GM18499 (cell line): ENCODE measurements around the gene TXK.

Experiments
- ATAC-seq: cut with Tn5 transposase; IDR thresholded peaks from one replicate; pipeline ENCODE4 v1.9.1; 2021; ENCODE audit warnings: moderate number of reproducible peaks; ENCODE audit not compliant: insufficient read depth, unreplicated experiment

The TXK gene

GRCh38 chr4:48108309-48109073, 25.6 kb downstream of the TXK start:
- ATAC-seq, result no peak

DNA sequence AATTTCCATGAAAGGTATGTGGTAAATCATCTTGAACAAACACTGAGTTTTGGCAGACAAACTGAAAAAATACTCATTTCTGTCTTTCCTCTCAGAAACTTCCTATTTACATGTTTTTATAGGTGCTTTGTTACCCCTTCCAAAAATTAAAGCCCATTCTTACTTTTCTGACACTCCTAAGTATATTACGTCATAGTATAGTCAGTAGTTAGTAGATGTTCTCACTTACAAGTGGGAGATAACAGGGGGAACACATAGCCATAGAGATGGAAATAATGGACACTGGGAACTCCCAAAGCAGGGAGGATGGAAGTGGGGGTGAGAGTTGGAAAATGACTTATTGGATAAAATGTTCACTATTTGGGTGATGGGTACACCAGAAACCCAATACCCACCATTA, 28.8 kb downstream of the TXK start:
- no peak for ATAC-seq

DNA sequence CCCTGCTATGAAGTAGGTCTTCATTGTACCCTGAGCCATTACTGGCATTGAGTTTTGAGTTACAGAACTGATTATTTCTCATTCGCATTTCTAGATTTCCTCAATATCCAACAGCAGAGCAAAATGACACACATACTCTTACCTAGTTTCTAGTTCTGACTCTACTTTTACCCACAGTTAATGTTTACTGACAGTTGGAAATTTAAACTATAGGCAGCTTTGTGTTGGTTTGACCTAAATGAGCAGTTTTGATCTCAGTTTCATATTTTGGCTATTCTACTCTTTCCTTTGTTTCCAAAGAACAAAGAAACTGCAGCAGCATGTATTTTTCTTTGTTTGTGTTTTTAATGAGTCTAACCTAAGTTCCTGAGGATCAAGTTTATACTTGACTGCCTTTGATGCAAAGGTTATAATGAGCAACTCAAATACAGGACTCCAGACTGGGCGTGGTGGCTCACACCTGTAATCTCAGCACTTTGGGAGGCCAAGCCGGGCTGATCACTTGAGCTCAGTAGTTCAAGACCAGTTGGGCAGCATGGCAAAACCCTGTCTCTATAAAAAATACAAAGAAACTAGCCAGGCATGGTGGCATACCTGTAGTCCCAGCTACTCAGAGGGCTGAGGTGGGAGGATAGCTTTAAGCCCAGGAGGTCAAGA, 30.4 kb downstream of the TXK start:
- peak; percentile 76 for ATAC-seq

DNA sequence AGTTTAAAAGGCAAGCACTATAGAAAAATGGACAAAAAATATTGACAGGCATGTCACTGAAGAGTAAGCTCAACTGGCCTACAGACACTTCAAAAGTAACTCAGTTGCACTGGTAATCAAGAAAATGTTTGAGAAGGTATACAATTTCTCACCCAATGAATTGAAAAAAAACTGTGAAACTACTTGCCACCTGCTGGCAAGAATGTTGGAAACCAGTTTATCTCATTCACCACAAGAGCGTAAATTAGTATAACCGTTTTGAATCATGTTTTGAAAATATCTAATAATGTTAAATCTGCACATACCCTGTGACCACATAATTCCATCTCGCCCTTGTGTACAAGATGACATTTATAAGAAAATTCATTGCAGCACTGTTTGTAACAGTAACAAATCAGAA, 31.7 kb downstream of the TXK start:
- no peak for ATAC-seq

DNA sequence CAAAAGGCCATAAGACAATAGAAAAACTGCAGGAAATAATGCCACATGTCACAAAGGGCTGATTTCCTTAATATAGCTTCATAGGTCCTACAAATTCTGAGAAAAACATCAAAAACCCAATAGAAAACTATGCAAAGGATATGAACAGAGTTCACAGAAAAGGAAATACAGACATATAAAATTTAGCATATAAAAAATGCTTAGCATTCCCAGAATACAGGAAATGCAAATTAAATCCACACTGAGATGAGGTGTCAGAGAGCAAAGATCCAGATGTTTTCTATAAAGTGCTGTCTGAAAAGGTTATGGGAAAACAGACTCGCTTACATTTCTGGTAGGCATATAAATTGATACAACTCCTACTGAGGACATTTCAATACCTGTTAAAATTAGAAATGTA, 33.8 kb downstream of the TXK start:
- ATAC-seq, result no peak

DNA sequence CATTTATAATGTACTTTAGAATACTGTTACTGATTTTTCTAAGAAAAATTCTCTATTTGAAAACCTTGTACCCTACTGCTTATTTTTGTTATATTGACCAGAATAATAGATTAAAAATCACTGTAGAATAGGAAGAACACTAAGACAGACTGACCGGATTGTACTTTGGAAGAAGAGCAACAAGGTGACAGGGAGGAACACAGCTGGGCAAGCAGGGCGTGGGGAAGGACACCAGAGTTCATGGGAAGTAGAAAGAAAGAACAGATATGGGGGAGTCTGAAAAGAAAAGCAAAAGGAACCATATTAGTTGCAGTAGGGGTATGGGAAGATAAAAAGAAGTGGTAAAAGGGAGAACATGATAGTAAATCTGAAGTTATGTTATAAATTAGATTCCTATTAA, 38.6 kb downstream of the TXK start:
- ATAC-seq, result no peak

- no peak for ATAC-seq
These were observed 40.0 kb downstream of the TXK start for GRCh38 chr4:48093991-48094416.

DNA sequence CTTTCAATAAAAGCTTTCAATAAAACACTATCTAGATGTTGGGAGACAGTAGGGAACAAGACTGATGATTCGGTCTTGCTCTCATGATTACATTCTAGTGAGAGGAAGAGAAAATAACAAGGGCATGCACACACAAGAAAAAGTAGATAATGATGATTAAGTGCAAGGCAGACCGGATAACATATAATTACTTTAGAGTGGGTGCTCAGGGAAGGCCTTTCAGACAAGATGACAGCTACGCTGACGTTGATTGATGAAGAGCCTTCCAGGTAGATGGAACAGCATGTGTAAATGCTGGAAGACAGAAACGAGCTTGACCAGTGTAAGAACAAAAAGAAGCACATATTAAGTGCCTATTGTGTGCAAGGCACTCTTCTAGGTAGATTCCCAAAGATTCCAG, 43.4 kb downstream of the TXK start:
- no peak for ATAC-seq

DNA sequence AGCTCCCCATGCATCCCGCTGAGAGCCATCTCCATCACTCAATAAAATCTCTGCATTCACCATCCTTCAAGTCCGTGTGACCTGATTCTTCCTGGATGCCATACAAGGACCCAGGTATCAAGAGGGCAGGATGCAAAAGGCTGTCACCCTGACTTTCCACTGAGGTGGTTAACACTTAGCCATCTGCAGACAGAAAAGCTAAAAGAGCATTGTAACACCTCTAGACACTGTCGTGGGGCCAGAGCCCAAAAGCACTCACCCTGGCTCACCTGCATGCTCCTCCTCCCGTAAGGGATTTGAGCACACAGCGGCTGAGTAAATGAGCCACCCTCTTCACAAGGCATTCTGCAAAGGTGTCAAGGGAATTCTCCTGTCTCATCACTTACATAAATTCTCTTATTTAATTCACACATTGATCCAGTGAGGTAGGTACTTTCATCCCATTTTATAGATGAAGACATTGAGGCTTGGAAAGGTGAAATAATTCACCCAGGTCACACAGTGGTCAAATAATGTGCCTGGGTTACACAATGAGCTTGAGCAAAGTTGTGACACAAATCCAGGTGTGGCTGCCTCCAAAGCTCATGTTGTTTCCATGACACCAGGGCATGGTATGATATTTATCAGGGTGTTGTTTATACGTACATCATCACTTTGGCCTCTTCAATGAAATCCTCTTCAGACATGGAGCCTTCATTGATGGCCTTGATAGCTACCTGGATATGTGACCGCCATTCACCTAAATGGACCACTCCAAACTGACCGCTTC, 48.0 kb downstream of the TXK start:
- no peak for ATAC-seq

GRCh38 chr4:48082956-48083355, 51.1 kb downstream of the TXK start:
- ATAC-seq, result no peak

DNA sequence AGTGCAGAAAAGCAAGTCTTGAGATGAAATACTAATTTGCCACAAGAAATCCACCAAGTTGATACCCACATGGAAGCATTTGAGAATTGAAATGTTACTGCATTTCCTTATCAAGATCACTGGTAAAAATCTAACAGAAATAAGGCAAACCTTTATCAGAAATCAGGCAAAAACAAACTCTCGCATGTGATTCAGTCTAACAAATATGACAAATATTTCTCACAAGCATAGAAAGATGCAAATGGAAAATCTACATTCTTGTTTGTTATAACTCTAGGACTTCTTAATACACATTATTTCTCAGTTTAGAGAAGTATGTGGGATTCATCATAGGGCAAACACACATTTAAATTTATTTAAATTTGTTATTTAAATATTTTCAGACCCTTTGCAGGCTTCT, 52.9 kb downstream of the TXK start:
- ATAC-seq, result no peak

DNA sequence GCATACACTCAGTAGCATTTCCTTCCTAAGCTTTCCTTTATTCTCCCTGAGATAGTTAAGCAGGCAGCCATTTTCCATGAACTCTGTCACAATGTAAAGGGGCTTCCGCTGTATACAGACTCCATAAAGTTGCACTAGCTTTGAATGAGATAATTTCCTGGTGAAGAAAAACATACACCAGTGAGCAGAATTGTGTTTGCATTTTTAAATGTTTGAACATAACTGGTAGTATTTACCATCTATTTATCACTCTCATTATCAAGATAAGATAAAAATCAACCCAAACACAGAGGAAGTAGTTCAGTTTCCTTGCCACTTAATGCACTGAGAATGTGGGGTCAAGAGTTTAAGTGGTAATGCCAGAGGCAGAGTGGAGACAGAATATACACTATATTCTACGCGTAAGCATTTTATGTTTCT, 54.1 kb downstream of the TXK start:
- ATAC-seq, result no peak

DNA sequence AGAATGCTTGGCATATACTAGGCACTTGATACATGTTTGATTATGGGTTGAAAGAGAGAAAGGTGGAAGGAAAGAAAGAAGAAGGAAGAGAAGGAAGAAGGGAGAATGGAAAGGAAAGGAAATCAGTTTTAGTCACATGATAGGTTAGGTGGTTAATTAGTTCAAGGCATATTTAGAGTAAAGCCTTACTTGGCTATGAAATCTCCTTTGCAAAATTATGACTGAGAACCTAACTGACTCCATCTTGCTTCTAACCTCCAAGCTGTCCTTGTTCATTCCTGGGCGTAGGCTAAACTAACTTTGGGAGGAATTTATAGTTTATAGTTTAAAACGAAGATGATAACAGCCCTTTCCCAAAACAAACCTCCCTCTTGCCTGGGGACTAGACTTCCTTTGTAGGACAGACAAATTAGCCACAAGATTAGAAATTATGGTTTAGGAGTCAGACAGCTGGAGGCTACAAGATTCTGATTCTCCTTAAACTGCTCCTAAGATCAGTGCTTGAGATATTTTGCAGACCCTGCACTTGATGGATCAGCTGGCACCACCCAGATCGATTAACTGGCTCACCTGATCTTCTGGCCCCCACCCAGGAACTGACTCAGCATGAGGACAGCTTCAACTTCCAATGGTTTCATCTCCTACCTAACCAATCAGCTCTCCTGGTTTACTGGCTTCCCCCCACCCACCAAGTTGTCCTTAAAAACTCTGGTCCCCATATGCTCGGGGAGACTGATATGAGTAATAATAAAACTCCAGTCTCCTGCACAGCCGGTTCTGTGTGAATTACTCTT, 55.0 kb downstream of the TXK start:
- ATAC-seq, result no peak

GRCh38 chr4:48078425-48078824, 55.6 kb downstream of the TXK start:
- ATAC-seq, result no peak

DNA sequence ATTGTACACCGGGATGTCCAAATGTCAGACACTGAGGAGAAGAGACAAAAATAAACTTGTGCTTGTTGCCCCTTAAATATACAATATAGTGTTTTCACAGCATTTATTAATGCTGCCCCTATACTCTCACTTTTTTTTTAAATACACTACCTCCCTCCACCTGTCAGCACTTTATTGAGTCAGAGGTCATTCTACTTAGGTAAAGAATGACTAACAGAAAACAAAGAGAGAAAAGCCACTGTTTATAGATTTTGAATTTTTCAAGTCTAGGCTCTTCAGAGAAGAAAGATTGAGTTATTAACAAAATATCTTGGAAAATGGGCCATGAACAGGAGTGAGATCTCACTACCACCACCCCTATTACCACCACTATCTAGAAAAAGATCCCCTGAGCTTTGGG, 59.4 kb downstream of the TXK start:
- ATAC-seq, result no peak

- no peak for ATAC-seq
These were observed 60.4 kb downstream of the TXK start for GRCh38 chr4:48073567-48074103.

DNA sequence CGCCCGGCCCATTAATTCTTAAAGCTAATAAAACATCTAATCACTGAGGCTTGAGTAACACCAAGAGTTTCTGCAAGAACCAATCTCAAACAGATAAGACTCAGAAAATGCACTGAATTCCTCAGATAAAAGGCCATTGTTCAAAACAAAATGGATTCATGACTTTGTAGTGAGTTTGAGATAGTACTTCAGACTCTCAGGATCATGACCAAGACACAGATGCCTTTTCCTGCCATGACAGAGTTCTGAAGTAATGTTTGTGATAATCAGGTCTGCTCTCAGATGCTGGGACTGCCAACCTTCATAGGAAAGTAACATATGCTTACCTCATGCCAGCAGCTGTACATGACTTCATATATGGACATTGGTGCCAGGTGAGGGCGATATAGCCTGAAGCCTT, 62.9 kb downstream of the TXK start:
- ATAC-seq, result no peak

GRCh38 chr4:48069026-48069425, 65.0 kb downstream of the TXK start:
- no peak for ATAC-seq

GRCh38 chr4:48068182-48068581, 65.9 kb downstream of the TXK start:
- ATAC-seq, result no peak

DNA sequence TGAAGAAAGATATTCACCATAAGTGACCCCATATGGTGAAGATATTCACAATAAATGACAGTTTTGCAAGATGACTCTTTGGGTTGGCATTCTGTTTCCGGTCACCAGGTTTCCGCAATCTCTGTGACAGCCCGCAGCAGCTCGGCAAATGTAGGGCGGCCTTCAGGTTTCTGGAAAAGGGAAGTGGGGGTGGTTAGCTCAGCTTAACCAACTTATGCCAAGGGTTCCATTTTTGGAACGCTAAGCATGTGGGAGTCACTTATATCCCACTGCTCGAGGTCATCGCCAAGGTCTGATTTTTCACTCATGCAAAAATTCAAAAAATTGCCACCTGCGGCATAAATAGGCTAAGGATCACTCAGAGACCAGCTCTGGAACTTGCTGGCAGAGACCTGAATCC, 66.5 kb downstream of the TXK start:
- ATAC-seq, result no peak
